Fibroblast of the aortic adventitia (primary cell): ENCODE results near the gene CRYGC. TPM values are rescaled to one million over a fixed set of nuclear protein-coding genes. Genes with fewer than 3 reads are reported as not detected.

Experiments used
- DNase-seq: peaks from one replicate; pipeline ENCODE4 v3.0.0-alpha.2; 2010; ENCODE audit warnings: low read depth
- H3K4me3 ChIP-seq: 2 replicates; pipeline ENCODE4 v1.5.1; 2011; ENCODE audit warnings: low read depth, mild to moderate bottlenecking, control low read depth, low read length, moderate library complexity
- CTCF ChIP-seq: IDR thresholded peaks from 2 replicates; pipeline ENCODE4 v1.5.1; 2011; ENCODE audit warnings: mild to moderate bottlenecking, low read length, control low read depth, inconsistent platforms; ENCODE audit not compliant: insufficient read depth
- total RNA-seq: library from RNA; depleted of rRNA; stranded (reverse); fragments of >200 nt; gene quantifications from 2 replicates; pipeline ENCODE4 v1.2.3, GENCODE V29; 2012; ENCODE audit warnings: low replicate concordance

The CRYGC gene
- total RNA-seq, 1 donor, result not detected

- TF ChIP-seq CTCF, result no peak
- no peak overlapping the region for H3K4me3 ChIP-seq
- DNase-seq, result no peak
Observed at GRCh38 chr2:208096080-208096479, 33.5 kb downstream of the CRYGC start.

DNA sequence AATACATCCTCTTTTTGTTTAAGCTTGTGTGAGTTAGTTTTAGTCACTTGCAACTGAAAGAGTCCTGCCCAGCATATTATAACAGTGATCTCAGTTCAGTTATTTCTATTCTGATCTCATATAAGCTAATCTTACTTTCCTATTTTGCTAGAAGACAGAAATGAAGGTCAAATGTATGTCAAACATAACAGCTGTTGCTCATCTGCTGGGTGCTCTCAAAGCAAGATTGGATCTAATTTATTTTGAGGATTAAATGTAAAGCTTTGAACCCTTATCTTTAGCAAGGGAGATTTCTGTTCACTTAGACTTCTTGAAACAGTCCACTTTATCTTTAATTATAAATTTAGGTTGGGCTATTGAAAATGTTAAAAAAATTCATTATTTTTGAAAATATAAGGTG, 36.5 kb downstream of the CRYGC start:
- no peak for TF ChIP-seq CTCF
- DNase-seq, result no peak
- no peak overlapping the region for H3K4me3 ChIP-seq

DNA sequence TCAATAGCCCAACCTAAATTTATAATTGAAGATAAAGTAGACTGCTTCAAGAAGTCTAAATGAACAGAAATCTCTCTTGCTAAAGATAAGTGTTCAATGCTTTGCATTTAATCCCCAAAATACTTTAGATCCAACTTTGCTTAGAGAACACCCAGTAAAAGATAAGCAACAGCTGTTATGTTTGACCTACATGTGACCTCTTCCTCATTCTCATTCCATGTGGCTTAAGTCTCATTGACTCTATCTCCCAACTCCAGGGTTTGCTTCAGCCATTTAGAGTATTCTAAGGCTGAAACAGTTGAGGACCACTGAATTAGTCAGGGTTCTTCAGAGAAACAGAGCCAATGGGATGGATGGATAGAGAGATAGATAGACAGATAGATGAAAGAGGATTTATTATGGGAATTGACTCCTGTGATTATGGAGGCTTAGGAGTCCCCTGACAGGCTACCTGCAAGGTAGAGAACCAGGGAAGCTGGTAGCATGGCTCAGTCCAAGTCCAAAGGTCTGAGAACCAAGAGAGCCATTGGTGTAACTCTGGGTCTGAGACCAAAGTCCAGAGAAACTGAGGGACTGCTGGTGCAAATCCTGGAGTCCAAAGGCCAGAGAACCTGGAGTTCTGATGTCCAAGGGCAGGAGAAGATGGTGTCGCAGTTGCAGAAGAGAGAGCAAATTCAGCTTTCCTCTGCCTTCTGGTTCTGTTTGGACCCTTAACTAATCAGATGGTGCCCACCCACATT, 37.4 kb downstream of the CRYGC start:
- peak; percentile 25 for DNase-seq
- no peak for TF ChIP-seq CTCF
- no peak overlapping the region for H3K4me3 ChIP-seq

DNA sequence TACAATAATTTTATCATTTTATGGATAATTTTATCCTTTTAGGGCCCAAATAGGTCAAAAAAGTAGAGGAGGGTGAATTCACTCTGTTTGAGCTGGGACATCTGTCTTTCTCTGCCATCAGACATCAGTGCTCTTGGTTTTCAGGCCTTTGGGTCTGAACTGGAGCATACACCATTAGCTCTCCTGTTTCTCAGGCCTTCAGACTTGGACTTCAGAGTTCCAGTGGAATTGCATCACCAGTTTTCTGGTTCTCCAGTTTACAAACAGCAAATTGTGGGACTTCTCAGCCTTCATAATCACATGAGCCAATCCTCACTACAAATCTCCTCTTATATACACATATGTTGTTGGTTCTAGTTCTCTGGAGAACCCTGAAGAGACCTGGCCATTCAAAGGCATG, 39.2 kb downstream of the CRYGC start:
- no peak overlapping the region for H3K4me3 ChIP-seq
- TF ChIP-seq CTCF, result no peak
- no peak for DNase-seq

DNA sequence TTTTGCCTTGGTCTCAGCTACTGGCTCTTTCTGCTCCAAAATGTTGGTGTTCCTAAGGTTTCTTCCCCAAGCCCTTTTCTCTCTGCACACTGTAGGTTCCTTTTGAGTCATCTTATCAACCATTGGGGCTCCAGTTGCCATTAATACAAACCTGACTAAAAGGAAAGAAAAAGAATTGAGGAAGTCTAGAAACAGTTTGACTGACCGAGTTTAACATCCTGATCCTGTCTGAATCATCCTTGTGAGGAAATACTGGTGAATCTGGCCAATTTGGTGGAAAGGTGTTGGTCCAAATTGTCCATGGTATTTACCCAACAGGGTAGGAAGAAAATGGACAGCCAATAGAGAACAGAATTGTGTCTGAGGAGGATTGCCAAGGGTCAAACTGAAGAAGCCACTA, 43.6 kb downstream of the CRYGC start:
- TF ChIP-seq CTCF, result no peak
- H3K4me3 ChIP-seq, result no peak overlapping the region
- DNase-seq, result no peak

GRCh38 chr2:208083807-208084206, 45.8 kb downstream of the CRYGC start:
- no peak overlapping the region for H3K4me3 ChIP-seq
- no peak for TF ChIP-seq CTCF
- DNase-seq, result no peak

Other genes starting within 250 kb of the CRYGC start
- 5.0 and 15.1 TPM in 2 replicates for gene PLEKHM3, start 104.3 kb downstream of the CRYGC start, total RNA-seq
- gene CRYGD, start 5.3 kb downstream of the CRYGC start, total RNA-seq, result not detected in 2 replicates
- gene CRYGB, start 16.3 kb upstream of the CRYGC start, total RNA-seq, result not detected in 2 replicates
- not detected in 2 replicates for gene CRYGA, start 33.8 kb upstream of the CRYGC start, total RNA-seq
- gene C2orf80, start 60.2 kb upstream of the CRYGC start, total RNA-seq, result not detected in 2 replicates
- 196 and 291 TPM in 2 replicates for gene IDH1, start 125.2 kb upstream of the CRYGC start, total RNA-seq
- 39.2 and 45.8 TPM in 2 replicates for gene PIKFYVE, start 136.4 kb upstream of the CRYGC start, total RNA-seq